GM13977 (cell line): ENCODE results near the gene LRRC3B.

Source experiments
- DNase-seq: peaks from one replicate; pipeline ENCODE4 v3.0.0; 2012; ENCODE audit warnings: low spot score
- CTCF ChIP-seq: IDR thresholded peaks from 2 replicates; pipeline ENCODE4 v1.5.1; 2012; ENCODE audit warnings: mild to moderate bottlenecking, control low read depth; ENCODE audit not compliant: insufficient read depth; ENCODE audit errors: extremely low read depth, missing control alignments
- in situ Hi-C: fragments of 300-500 bp; cut with MboI; formaldehyde crosslinking; loops from one replicate; pipeline ENCODE4 v1.12.0; 2022; ENCODE audit warnings: low sequenced_read_pairs, low pct_unique_long_range_greater_than_20kb, mixed read lengths, inconsistent platforms; ENCODE audit not compliant: unreplicated experiment

The LRRC3B gene

GRCh38 chr3:26630669-26631389, 8.3 kb downstream of the LRRC3B start:
- no peak for DNase-seq
- TF ChIP-seq CTCF: no peak
- in situ Hi-C loops: no loop called here

GRCh38 chr3:26631390-26631738, 8.8 kb downstream of the LRRC3B start:
- in situ Hi-C loops: no loop called here
- TF ChIP-seq CTCF: no peak
- no peak for DNase-seq

GRCh38 chr3:26634601-26635000, 12.0 kb downstream of the LRRC3B start:
- DNase-seq: no peak
- TF ChIP-seq CTCF: no peak
- in situ Hi-C loops: no loop called here

GRCh38 chr3:26636096-26636727, 13.6 kb downstream of the LRRC3B start:
- in situ Hi-C loops: no loop called here

GRCh38 chr3:26637698-26638097, 15.1 kb downstream of the LRRC3B start:
- DNase-seq: no peak
- no peak for TF ChIP-seq CTCF
- in situ Hi-C loops: no loop called here

More at GRCh38 chr3:26636096-26636727, 13.6 kb downstream of the LRRC3B start:
- TF ChIP-seq CTCF: no peak
- no peak for DNase-seq

GRCh38 chr3:26638113-26638512, 15.5 kb downstream of the LRRC3B start:
- TF ChIP-seq CTCF: no peak
- DNase-seq: no peak
- in situ Hi-C loops: no loop called here
